HepG2 (cell line): ENCODE data around the gene PACS1. TPM values are rescaled to one million over a fixed set of nuclear protein-coding genes. Genes with fewer than 3 reads are reported as not detected.

Experiments
- ARID4A ChIP-seq: sonication (generic); formaldehyde crosslinking; IDR thresholded peaks from 2 replicates; pipeline ENCODE4 v1.5.0; 2020; ENCODE audit warnings: mild to moderate bottlenecking, missing genetic modification reagents, borderline replicate concordance
- FOXA3 ChIP-seq: IDR thresholded peaks from 2 replicates; pipeline ENCODE4 v1.6.1; 2016; ENCODE audit warnings: missing genetic modification reagents, missing compliant biosample characterization
- FOXO1 ChIP-seq: sonication (generic); formaldehyde crosslinking; IDR thresholded peaks from 2 replicates; pipeline ENCODE4 v1.4.0; 2020; ENCODE audit warnings: missing genetic modification reagents
- HOXA5 ChIP-seq: sonication (generic); formaldehyde crosslinking; IDR thresholded peaks from 2 replicates; pipeline ENCODE4 v1.4.0; 2020; ENCODE audit warnings: missing genetic modification reagents
- KAT8 ChIP-seq: IDR thresholded peaks from 2 replicates; pipeline ENCODE4 v1.6.1; 2016; ENCODE audit warnings: missing genetic modification reagents, missing compliant biosample characterization
- PHF21A ChIP-seq: sonication (generic); formaldehyde crosslinking; IDR thresholded peaks from 2 replicates; pipeline ENCODE4 v1.5.0; 2020; ENCODE audit warnings: mild to moderate bottlenecking, missing genetic modification reagents
- PHF5A ChIP-seq: IDR thresholded peaks from one replicate; pipeline ENCODE4 v1.6.1; 2018; ENCODE audit warnings: low read depth, missing genetic modification reagents; ENCODE audit not compliant: unreplicated experiment
- RXRA ChIP-seq: sonication (generic); formaldehyde crosslinking; IDR thresholded peaks from 2 replicates; pipeline ENCODE4 v1.5.1; 2020; ENCODE audit warnings: missing genetic modification reagents
- STAG1 ChIP-seq: sonication (generic); formaldehyde crosslinking; IDR thresholded peaks from 2 replicates; pipeline ENCODE4 v1.4.0; 2020; ENCODE audit warnings: missing genetic modification reagents
- XRCC5 ChIP-seq: fragments of 200-400 bp; formaldehyde crosslinking; optimal IDR thresholded peaks from 2 replicates; pipeline ENCODE3; 2017; ENCODE audit warnings: mild to moderate bottlenecking, low read length
- ZBED4 ChIP-seq: sonication (generic); formaldehyde crosslinking; IDR thresholded peaks from 2 replicates; pipeline ENCODE4 v1.4.0; 2020; ENCODE audit warnings: missing genetic modification reagents, borderline replicate concordance
- ZNF143 ChIP-seq: sonication (generic); formaldehyde crosslinking; IDR thresholded peaks from 2 replicates; pipeline ENCODE4 v1.4.0; 2020; ENCODE audit warnings: missing genetic modification reagents
- ZNF335 ChIP-seq: sonication (generic); formaldehyde crosslinking; IDR thresholded peaks from 2 replicates; pipeline ENCODE4 v1.4.0; 2020; ENCODE audit warnings: missing genetic modification reagents
- ZNF556 ChIP-seq: sonication (generic); formaldehyde crosslinking; IDR thresholded peaks from 2 replicates; pipeline ENCODE4 v1.4.0; 2020; ENCODE audit warnings: mild to moderate bottlenecking, missing genetic modification reagents, borderline replicate concordance
- ZNF652 ChIP-seq: IDR thresholded peaks from 2 replicates; pipeline ENCODE4 v1.6.1; 2016; ENCODE audit warnings: low read depth, borderline replicate concordance
- ZNF800 ChIP-seq: sonication (generic); formaldehyde crosslinking; IDR thresholded peaks from 2 replicates; pipeline ENCODE4 v1.4.0; 2020; ENCODE audit warnings: missing genetic modification reagents
- ZZZ3 ChIP-seq: sonication (generic); formaldehyde crosslinking; IDR thresholded peaks from 2 replicates; pipeline ENCODE4 v1.4.0; 2020; ENCODE audit warnings: missing genetic modification reagents, mild to moderate bottlenecking, borderline replicate concordance
- polyA plus RNA-seq, 8 experiments: library from polyadenylated mRNA; depleted of rRNA in 3 of 8; stranded (reverse) in 7 of 8; unstranded in 1 of 8; fragments of >200 nt; fragmentation: Illumina TruSeq in 4 of 8; extraction: Trizol in 4 of 8; gene quantifications; 2 replicates each; pipeline versions ENCODE4 v1.2.1 to v1.2.3, GENCODE V29; 2011 to 2016; ENCODE audit warnings: low read depth in 4 of 8, missing spikeins in 1 of 8, mixed read lengths in 1 of 8; ENCODE audit not compliant: insufficient read depth in 1 of 8
- total RNA-seq, 5 experiments: library from RNA; depleted of rRNA; stranded (reverse); fragments of >200 nt; fragmentation: Illumina TruSeq; extraction: Trizol; gene quantifications; 2 replicates each; pipeline ENCODE4 v1.2.3, GENCODE V29; 2016; ENCODE audit warnings: low read depth in 1 of 5
- TF ChIP-seq, protein P1 (sequence below): sonication (generic); formaldehyde crosslinking; IDR thresholded peaks from 2 replicates; pipeline ENCODE4 v1.4.0; 2020; ENCODE audit warnings: missing genetic modification reagents, low read depth, mild to moderate bottlenecking, borderline replicate concordance

Gene PACS1
- total and polyA plus RNA-seq, 2 of the 13 experiments (the other 11 are each of a cell fraction or from before 2014, with no cell fraction given) = 7.6 to 8.6 TPM

GRCh38 chr11:66222358-66223149 is 152.5 kb downstream of the PACS1 start (continued):
- TF ChIP-seq ZNF652 (0 out of 2 replicates have a peak, but pooled peaks have one; percentile 49), XRCC5 (peak; percentile 97), ZNF143 (peak; percentile 56; the same call in 1 of the 2 replicates), RXRA (CRISPR knock-in tag) (no peak), ARID4A (CRISPR knock-in tag) (peak; percentile 62; the same call in 1 of the 2 replicates), STAG1 (CRISPR knock-in tag) (peak; percentile 94), FOXO1 (CRISPR knock-in tag) (peak; percentile 57), HOXA5 (CRISPR knock-in tag) (0 out of 2 replicates have a peak, but pooled peaks have one; percentile 47), ZBED4 (CRISPR knock-in tag) (peak; percentile 74; the same call in 1 of the 2 replicates), PHF5A (peak; percentile 89), PHF21A (no peak), ZZZ3 (no peak), ZNF800 (no peak), KAT8 (CRISPR knock-in tag) (peak; percentile 72), FOXA3 (CRISPR knock-in tag) (peak; percentile 47), ZNF556 (CRISPR knock-in tag) (peak; percentile 44; the same call in 1 of the 2 replicates), ZNF335 (0 out of 2 replicates have a peak, but pooled peaks have one; percentile 62)
- TF ChIP-seq, protein P1, sequence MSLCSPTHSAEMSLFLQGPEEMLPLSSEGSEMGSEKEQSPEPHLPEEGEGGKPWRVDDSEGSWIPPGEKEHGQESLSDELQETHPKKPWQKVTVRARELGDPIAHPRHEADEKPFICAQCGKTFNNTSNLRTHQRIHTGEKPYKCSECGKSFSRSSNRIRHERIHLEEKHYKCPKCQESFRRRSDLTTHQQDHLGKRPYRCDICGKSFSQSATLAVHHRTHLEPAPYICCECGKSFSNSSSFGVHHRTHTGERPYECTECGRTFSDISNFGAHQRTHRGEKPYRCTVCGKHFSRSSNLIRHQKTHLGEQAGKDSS (CRISPR knock-in tag) = peak; percentile 54; the same call in 1 of the 2 replicates
